ENCODE results near the gene RDH13. TPM values are rescaled to one million over a fixed set of nuclear protein-coding genes. Genes with fewer than 3 reads are reported as not detected.

Gene RDH13
- total RNA-seq, 1 experiment from 2014 or later: 43.3 TPM

- Histone ChIP-seq H3K4me3 (ENCODE audit: low read depth, low read length) (no peak overlapping the region), H3K9me3 (no peaks in the 10 kb centered on the region), H3K27me3 (replicated peaks; ENCODE audit: control insufficient read depth, insufficient read depth, low read length) (no peaks in the 10 kb centered on the region), H3K36me3 (ENCODE audit: control insufficient read depth, insufficient read depth, low read length) (peaks cover 3% of the 10 kb centered on the region; the same call in 1 of the 2 replicates), H3K4me1 (no peaks in the 10 kb centered on the region)
- ChIA-PET POLR2A (interaction anchor here (0.6 to 0.8 kb wide), 2 partner anchors 8 to 52 kb away, joined by 3 to 7 read pairs; no protein-coding TSS in a partner anchor), CTCF (interaction anchor here (0.6 to 1.8 kb wide), 8 partner anchors 11 to 510 kb away, joined by 3 to 16 read pairs (median 4); partner anchors contain the start of genes FIZ1 and RDH13)
- peak; percentile 86 to 92 for DNase-seq
- TF ChIP-seq, protein P1, sequence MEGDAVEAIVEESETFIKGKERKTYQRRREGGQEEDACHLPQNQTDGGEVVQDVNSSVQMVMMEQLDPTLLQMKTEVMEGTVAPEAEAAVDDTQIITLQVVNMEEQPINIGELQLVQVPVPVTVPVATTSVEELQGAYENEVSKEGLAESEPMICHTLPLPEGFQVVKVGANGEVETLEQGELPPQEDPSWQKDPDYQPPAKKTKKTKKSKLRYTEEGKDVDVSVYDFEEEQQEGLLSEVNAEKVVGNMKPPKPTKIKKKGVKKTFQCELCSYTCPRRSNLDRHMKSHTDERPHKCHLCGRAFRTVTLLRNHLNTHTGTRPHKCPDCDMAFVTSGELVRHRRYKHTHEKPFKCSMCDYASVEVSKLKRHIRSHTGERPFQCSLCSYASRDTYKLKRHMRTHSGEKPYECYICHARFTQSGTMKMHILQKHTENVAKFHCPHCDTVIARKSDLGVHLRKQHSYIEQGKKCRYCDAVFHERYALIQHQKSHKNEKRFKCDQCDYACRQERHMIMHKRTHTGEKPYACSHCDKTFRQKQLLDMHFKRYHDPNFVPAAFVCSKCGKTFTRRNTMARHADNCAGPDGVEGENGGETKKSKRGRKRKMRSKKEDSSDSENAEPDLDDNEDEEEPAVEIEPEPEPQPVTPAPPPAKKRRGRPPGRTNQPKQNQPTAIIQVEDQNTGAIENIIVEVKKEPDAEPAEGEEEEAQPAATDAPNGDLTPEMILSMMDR (IDR thresholded peaks at IDR 0.05; ENCODE audit: insufficient read depth in 1 of 2, low read depth in 1 of 2, low read length in 1 of 2, severe bottlenecking in 1 of 2, unreplicated experiment in 1 of 2): peak; percentile 74 to 95
- H3K4me3 Mint-ChIP-seq (ENCODE audit: unreplicated experiment): peak overlapping the region; percentile 10
- H3K9me3 Mint-ChIP-seq (ENCODE audit: unreplicated experiment): no peaks in the 10 kb centered on the region
- H3K36me3 Mint-ChIP-seq (ENCODE audit: insufficient read depth, unreplicated experiment): peaks cover 77% of the 10 kb centered on the region
- peak overlapping the region; percentile 79 for H3K27ac Mint-ChIP-seq (ENCODE audit: unreplicated experiment)
- intact Hi-C loops (cut with micrococcal nuclease; ENCODE audit: unreplicated experiment): loop anchor here (2.0 kb wide), 1 partner anchor 44 kb away; no protein-coding TSS in a partner anchor
- no peaks in the 10 kb centered on the region for H3K27me3 Mint-ChIP-seq (ENCODE audit: insufficient read depth, unreplicated experiment)
- H3K4me1 Mint-ChIP-seq (ENCODE audit: low read depth, unreplicated experiment): peaks cover 9% of the 10 kb centered on the region
- no TSS peak for BruUV-seq (replicated peaks)
Measured at GRCh38 chr19:55088543-55089341, 25.8 kb upstream of the RDH13 start.

- Histone ChIP-seq H3K9me3 (no peaks in the 10 kb centered on the region), H3K4me3 (ENCODE audit: low read depth, low read length) (no peak overlapping the region), H3K27me3 (replicated peaks; ENCODE audit: control insufficient read depth, insufficient read depth, low read length) (no peaks in the 10 kb centered on the region), H3K36me3 (ENCODE audit: control insufficient read depth, insufficient read depth, low read length) (peaks cover 3% of the 10 kb centered on the region; the same call in 1 of the 2 replicates), H3K4me1 (no peaks in the 10 kb centered on the region)
- Mint-ChIP-seq H3K27ac (ENCODE audit: unreplicated experiment) (peak overlapping the region; percentile 79), H3K4me3 (ENCODE audit: unreplicated experiment) (peak overlapping the region; percentile 10), H3K27me3 (ENCODE audit: insufficient read depth, unreplicated experiment) (no peaks in the 10 kb centered on the region), H3K36me3 (ENCODE audit: insufficient read depth, unreplicated experiment) (peaks cover 79% of the 10 kb centered on the region), H3K9me3 (ENCODE audit: unreplicated experiment) (no peaks in the 10 kb centered on the region), H3K4me1 (ENCODE audit: low read depth, unreplicated experiment) (peaks cover 9% of the 10 kb centered on the region)
- ChIA-PET POLR2A (no interaction called here), CTCF (interaction anchor here (0.6 to 1.8 kb wide), 7 partner anchors 12 to 511 kb away, joined by 3 to 16 read pairs (median 4); partner anchors contain the start of genes FIZ1 and RDH13)
- TF ChIP-seq, protein P1 (IDR thresholded peaks at IDR 0.05; ENCODE audit: insufficient read depth in 1 of 2, low read depth in 1 of 2, low read length in 1 of 2, severe bottlenecking in 1 of 2, unreplicated experiment in 1 of 2): no peak
- intact Hi-C loops (cut with micrococcal nuclease; ENCODE audit: unreplicated experiment): loop anchor here (2.0 kb wide), 1 partner anchor 45 kb away; no protein-coding TSS in a partner anchor
- BruUV-seq (replicated peaks): no TSS peak
- no peak for DNase-seq
Measured at GRCh38 chr19:55088021-55088451, 25.1 kb upstream of the RDH13 start.

DNA sequence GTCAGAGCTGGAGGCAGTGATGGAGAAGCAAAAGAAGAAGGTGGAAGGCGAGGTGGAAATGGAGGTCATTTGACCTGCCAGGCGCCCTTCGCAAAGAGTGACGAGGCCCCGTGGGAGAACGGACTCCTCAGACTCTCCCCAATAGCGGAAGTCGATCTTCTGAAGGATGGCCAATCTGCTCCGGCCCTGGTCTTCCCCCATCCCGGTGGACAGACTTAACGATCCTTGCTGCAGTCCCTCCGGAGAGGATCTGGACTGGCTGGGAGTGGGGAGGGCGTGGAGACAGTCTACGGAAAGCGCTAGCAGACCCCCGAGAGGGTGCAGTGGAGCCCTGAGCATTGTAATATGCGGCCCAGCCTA lies 24.6 kb upstream of the RDH13 start:
- H3K9me3 Mint-ChIP-seq (ENCODE audit: unreplicated experiment): no peaks in the 10 kb centered on the region
- no peak overlapping the region for H3K27ac Mint-ChIP-seq (ENCODE audit: unreplicated experiment)
- H3K36me3 ChIP-seq (ENCODE audit: control insufficient read depth, insufficient read depth, low read length): peaks cover 3% of the 10 kb centered on the region; the same call in 1 of the 2 replicates
- ChIA-PET CTCF (interaction anchor here (1.0 kb wide), 1 partner anchor 215 kb away, joined by 3 read pairs; no protein-coding TSS in a partner anchor), POLR2A (no interaction called here)
- TF ChIP-seq, protein P1 (IDR thresholded peaks at IDR 0.05; ENCODE audit: insufficient read depth in 1 of 2, low read depth in 1 of 2, low read length in 1 of 2, severe bottlenecking in 1 of 2, unreplicated experiment in 1 of 2): no peak
- H3K27me3 Mint-ChIP-seq (ENCODE audit: insufficient read depth, unreplicated experiment): no peaks in the 10 kb centered on the region
- H3K4me1 ChIP-seq: no peaks in the 10 kb centered on the region
- no peak for DNase-seq
- no peaks in the 10 kb centered on the region for H3K27me3 ChIP-seq (replicated peaks; ENCODE audit: control insufficient read depth, insufficient read depth, low read length)
- no peak overlapping the region for H3K4me3 ChIP-seq (ENCODE audit: low read depth, low read length)
- peaks cover 9% of the 10 kb centered on the region for H3K4me1 Mint-ChIP-seq (ENCODE audit: low read depth, unreplicated experiment)
- intact Hi-C loops (cut with micrococcal nuclease; ENCODE audit: unreplicated experiment): no loop called here
- no peaks in the 10 kb centered on the region for H3K9me3 ChIP-seq
- H3K36me3 Mint-ChIP-seq (ENCODE audit: insufficient read depth, unreplicated experiment): peaks cover 84% of the 10 kb centered on the region
- no peak overlapping the region for H3K4me3 Mint-ChIP-seq (ENCODE audit: unreplicated experiment)
- TSS peak; percentile 69 for BruUV-seq (replicated peaks)

Measured in Caco-2 (cell line).